LNCaP clone FGC (cell line): Measurements from ENCODE around the gene SAMHD1.
A peak's percentile ranks its signal among the peaks of the same experiment; 100 is the strongest.

Source experiments
- DNase-seq: peaks from one replicate; pipeline ENCODE4 v3.0.0-alpha.2; 2011; ENCODE audit warnings: low read depth
- H3K4me3 ChIP-seq: 2 replicates; pipeline ENCODE4 v1.5.1; 2011; ENCODE audit warnings: mild to moderate bottlenecking, low read depth, low read length, control low read depth
- CTCF ChIP-seq: IDR thresholded peaks from 2 replicates; pipeline ENCODE4 v1.5.1; 2012; ENCODE audit warnings: mild to moderate bottlenecking; ENCODE audit not compliant: control insufficient read depth, insufficient read depth; ENCODE audit errors: extremely low read depth

The SAMHD1 gene

GRCh38 chr20:36988494-36988966 is 37.0 kb upstream of the SAMHD1 start:
- no peak overlapping the region for H3K4me3 ChIP-seq
- TF ChIP-seq CTCF = no peak
- DNase-seq = peak; percentile 15

GRCh38 chr20:36984257-36984638 is 32.7 kb upstream of the SAMHD1 start:
- DNase-seq = no peak
- no peak for TF ChIP-seq CTCF
- H3K4me3 ChIP-seq = no peak overlapping the region

GRCh38 chr20:36975099-36975818 is 23.8 kb upstream of the SAMHD1 start:
- no peak overlapping the region for H3K4me3 ChIP-seq
- DNase-seq = no peak
- TF ChIP-seq CTCF = no peak

GRCh38 chr20:36974660-36975059 is 23.2 kb upstream of the SAMHD1 start:
- no peak for DNase-seq
- no peak overlapping the region for H3K4me3 ChIP-seq
- no peak for TF ChIP-seq CTCF

- no peak for DNase-seq
- no peak for TF ChIP-seq CTCF
- H3K4me3 ChIP-seq = no peak overlapping the region
These were observed 19.6 kb upstream of the SAMHD1 start for GRCh38 chr20:36971103-36971502.

- DNase-seq = no peak
- no peak overlapping the region for H3K4me3 ChIP-seq
- TF ChIP-seq CTCF = no peak
These were observed 18.1 kb upstream of the SAMHD1 start for GRCh38 chr20:36969478-36970186.
